Ishikawa (cell line): Measurements from ENCODE around the gene ATP4B.

ENCODE experiments used
- CEBPB ChIP-seq: IDR thresholded peaks from 2 replicates; pipeline ENCODE4 v1.6.1; 2012
- EP300 ChIP-seq: IDR thresholded peaks from 2 replicates; pipeline ENCODE4 v1.6.1; 2012; ENCODE audit warnings: borderline replicate concordance
- MAX ChIP-seq: IDR thresholded peaks from 2 replicates; pipeline ENCODE4 v1.6.1; 2012
- REST ChIP-seq: IDR thresholded peaks from 2 replicates; pipeline ENCODE4 v1.6.1; 2012; ENCODE audit warnings: low read depth, mild to moderate bottlenecking
- TAF1 ChIP-seq: IDR thresholded peaks from 2 replicates; pipeline ENCODE4 v1.6.1; 2012; ENCODE audit warnings: low read depth, mild to moderate bottlenecking
- TEAD4 ChIP-seq: IDR thresholded peaks from 2 replicates; pipeline ENCODE4 v1.6.1; 2012
- USF1 ChIP-seq: IDR thresholded peaks from 2 replicates; pipeline ENCODE4 v1.6.1; 2012
- YY1 ChIP-seq: IDR thresholded peaks from 2 replicates; pipeline ENCODE4 v1.6.1; 2012; ENCODE audit warnings: low read depth

GRCh38 chr13:113660066-113660465, 2.1 kb upstream of the ATP4B start:
- TF ChIP-seq MAX (no peak), YY1 (no peak), CEBPB (no peak), EP300 (no peak), TAF1 (no peak), USF1 (no peak), REST (no peak), TEAD4 (no peak)
